GM12801 (cell line): ENCODE data around the gene C9orf50.

Experiments
- TF ChIP-seq, protein P1 (sequence below): IDR thresholded peaks from one replicate; pipeline ENCODE4 v1.5.1; 2011; ENCODE audit warnings: control low read depth; ENCODE audit not compliant: insufficient read length; ENCODE audit errors: extremely low read depth

The C9orf50 gene

DNA sequence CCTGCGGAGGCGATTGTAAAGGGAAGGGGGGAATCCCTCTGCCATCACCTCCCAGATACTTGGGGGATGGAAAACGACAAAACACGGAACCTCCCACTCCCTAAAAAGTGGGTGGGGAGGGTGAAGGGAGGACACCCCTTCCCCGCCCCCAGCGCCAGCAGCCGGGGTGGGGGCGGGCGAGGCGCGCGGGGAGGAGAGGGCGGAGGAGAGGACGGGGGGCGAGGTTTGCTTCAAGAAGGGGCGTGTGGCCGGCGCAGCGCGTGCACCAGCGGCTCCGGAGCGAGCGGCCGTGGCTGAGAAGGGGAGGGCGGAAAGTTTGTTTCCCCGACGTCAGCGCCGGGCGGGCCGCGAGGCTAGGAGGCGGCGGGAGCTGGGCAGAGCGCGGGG is 44.5 kb upstream of the C9orf50 start, which contains the start of gene PRRX2:
TSS of gene PRRX2 (plus strand) at position 259 of the 387 bp plus-strand sequence. CDS start 221 bp downstream, outside the sequence.
- TF ChIP-seq, protein P1, sequence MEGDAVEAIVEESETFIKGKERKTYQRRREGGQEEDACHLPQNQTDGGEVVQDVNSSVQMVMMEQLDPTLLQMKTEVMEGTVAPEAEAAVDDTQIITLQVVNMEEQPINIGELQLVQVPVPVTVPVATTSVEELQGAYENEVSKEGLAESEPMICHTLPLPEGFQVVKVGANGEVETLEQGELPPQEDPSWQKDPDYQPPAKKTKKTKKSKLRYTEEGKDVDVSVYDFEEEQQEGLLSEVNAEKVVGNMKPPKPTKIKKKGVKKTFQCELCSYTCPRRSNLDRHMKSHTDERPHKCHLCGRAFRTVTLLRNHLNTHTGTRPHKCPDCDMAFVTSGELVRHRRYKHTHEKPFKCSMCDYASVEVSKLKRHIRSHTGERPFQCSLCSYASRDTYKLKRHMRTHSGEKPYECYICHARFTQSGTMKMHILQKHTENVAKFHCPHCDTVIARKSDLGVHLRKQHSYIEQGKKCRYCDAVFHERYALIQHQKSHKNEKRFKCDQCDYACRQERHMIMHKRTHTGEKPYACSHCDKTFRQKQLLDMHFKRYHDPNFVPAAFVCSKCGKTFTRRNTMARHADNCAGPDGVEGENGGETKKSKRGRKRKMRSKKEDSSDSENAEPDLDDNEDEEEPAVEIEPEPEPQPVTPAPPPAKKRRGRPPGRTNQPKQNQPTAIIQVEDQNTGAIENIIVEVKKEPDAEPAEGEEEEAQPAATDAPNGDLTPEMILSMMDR = no peak

GRCh38 chr9:129664746-129665388 is 44.0 kb upstream of the C9orf50 start:
- TF ChIP-seq, protein P1 = no peak

DNA sequence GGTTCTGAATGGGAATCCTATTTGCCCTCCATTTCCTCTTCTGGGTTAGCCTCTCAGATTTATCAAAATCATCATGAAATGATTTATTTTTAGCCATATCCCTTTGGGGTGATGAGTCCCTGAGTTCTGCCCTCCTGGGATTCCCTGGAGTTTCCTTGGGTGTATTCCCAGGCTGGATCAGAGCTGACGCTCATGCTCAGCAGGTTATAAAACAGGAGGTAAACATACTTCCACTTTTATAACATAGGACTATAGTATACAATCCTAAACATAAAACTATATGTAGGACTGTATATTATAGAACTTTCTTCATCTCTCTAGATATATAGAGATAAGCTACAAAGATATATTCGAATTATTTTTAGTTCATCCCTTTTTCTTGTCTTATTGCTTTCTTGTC is 40.1 kb upstream of the C9orf50 start:
- TF ChIP-seq, protein P1 = no peak

GRCh38 chr9:129656795-129657390 is 36.0 kb upstream of the C9orf50 start:
- TF ChIP-seq, protein P1 = no peak

- TF ChIP-seq, protein P1 = no peak
Observed at GRCh38 chr9:129655696-129656095, 34.8 kb upstream of the C9orf50 start.

- TF ChIP-seq, protein P1 = no peak
Observed at GRCh38 chr9:129655154-129655553, 34.3 kb upstream of the C9orf50 start.

GRCh38 chr9:129654554-129655040 is 33.7 kb upstream of the C9orf50 start:
- TF ChIP-seq, protein P1 = no peak
